Left lung (tissue), 10 donors: Measurements from ENCODE around the gene KIF6. TPM values are rescaled to one million over a fixed set of nuclear protein-coding genes. Genes with fewer than 3 reads are reported as not detected.

ENCODE experiments used
- ATAC-seq: fragments of 200-7000 bp; cut with Tn5 transposase; one replicate; pipeline ENCODE4 v1.9.1; 2020; ENCODE audit warnings: moderate library complexity
- DNase-seq, 4 donors: peaks; one replicate each; pipeline ENCODE4 v3.0.0-alpha.2; 2013 to 2020
- H3K27ac ChIP-seq, 2 donors: fragments of 200-600 bp; sonication (generic) in 1 of 2; one replicate each; pipeline versions ENCODE4 v1.5.0 to v1.8.0; 2020 to 2021
- H3K27me3 ChIP-seq, 2 donors: fragments of 200-600 bp; sonication (generic) in 1 of 2; one replicate each; pipeline versions ENCODE4 v1.5.0 to v1.8.0; 2020 to 2021
- H3K36me3 ChIP-seq, 2 donors: fragments of 200-600 bp; sonication (generic) in 1 of 2; one replicate each; pipeline versions ENCODE4 v1.5.0 to v1.8.0; 2020 to 2021
- H3K4me1 ChIP-seq, 2 donors: fragments of 200-600 bp; one replicate each; pipeline ENCODE4 v1.8.0; 2021
- H3K4me3 ChIP-seq, 2 donors: fragments of 200-600 bp; sonication (generic) in 1 of 2; one replicate each; pipeline versions ENCODE4 v1.5.0 to v1.8.0; 2020 to 2021; ENCODE audit warnings: mild to moderate bottlenecking in 1 of 2
- H3K9me3 ChIP-seq, 2 donors: fragments of 200-600 bp; sonication (generic) in 1 of 2; one replicate each; pipeline versions ENCODE4 v1.5.0 to v1.8.0; 2020 to 2021
- intact Hi-C, 2 donors: fragments of 100-400 bp; cut with DNase I; formaldehyde crosslinking; loops; one replicate each; pipeline versions ENCODE4 v1.11.2 to v1.14.2; 2022
- polyA plus RNA-seq, 6 donors: library from polyadenylated mRNA; unstranded; fragments of 120-200 nt; gene quantifications; one replicate each; pipeline ENCODE4 v1.2.1, GENCODE V29; 2013; ENCODE audit not compliant: insufficient read length in 6 of 6
- total RNA-seq, 2 donors: library from RNA; stranded (reverse); fragmentation: NEBNext Ultra II Directional; extraction: Animal tissue kit (Norgen Biotek cat#: 25700); gene quantifications; one replicate each; pipeline ENCODE4 v1.2.1, GENCODE V29; 2021
- TF ChIP-seq, protein P1 (sequence below), 2 donors: fragments of 200-600 bp; sonication (generic) in 1 of 2; IDR thresholded peaks; one replicate each; pipeline versions ENCODE4 v1.5.0 to v1.8.0; 2021; ENCODE audit warnings: antibody characterized with exemption in 2 of 2
- donor health status: DM: no; HTN: yes; CAD: no.
- donor health status: DM: no; HTN: no; CAD: no.

The KIF6 gene
- total and polyA plus RNA-seq, 8 donors, result 0.93 to 4.4 (median 2.8) TPM

- no peak overlapping the region for H3K4me3 ChIP-seq
These were observed 54.7 kb downstream of the KIF6 start for GRCh38 chr6:39670519-39670918.

DNA sequence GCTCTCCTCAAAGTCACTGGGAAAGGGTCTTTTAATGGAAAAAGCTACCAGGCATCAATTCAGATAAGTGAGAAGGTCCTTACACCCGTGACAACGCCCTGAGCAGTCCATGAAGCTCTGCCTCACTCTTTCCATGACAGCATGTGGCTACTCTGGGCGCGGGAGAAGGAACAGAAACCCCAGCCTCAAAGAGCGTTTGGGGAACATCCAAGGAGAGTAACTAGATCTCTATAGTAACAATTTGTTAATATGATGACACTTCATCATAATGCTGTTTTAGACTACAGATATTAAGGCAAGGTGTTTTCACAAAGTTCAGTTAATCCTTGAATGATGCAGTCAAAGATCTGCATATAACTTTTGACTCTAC is 55.2 kb downstream of the KIF6 start:
- DNase-seq (no peak), ATAC-seq (no peak)
- TF ChIP-seq, protein P1, sequence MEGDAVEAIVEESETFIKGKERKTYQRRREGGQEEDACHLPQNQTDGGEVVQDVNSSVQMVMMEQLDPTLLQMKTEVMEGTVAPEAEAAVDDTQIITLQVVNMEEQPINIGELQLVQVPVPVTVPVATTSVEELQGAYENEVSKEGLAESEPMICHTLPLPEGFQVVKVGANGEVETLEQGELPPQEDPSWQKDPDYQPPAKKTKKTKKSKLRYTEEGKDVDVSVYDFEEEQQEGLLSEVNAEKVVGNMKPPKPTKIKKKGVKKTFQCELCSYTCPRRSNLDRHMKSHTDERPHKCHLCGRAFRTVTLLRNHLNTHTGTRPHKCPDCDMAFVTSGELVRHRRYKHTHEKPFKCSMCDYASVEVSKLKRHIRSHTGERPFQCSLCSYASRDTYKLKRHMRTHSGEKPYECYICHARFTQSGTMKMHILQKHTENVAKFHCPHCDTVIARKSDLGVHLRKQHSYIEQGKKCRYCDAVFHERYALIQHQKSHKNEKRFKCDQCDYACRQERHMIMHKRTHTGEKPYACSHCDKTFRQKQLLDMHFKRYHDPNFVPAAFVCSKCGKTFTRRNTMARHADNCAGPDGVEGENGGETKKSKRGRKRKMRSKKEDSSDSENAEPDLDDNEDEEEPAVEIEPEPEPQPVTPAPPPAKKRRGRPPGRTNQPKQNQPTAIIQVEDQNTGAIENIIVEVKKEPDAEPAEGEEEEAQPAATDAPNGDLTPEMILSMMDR (IDR thresholded peaks at IDR 0.05), result no peak
- H3K9me3 ChIP-seq, result peaks cover 0 to 4% of the 10 kb centered on the region in 2 donors
- no peak overlapping the region for H3K27ac ChIP-seq
- intact Hi-C loops, result no loop called here
- H3K27me3 ChIP-seq, result no peaks in the 10 kb centered on the region
- H3K4me1 ChIP-seq, result no peaks in the 10 kb centered on the region
- H3K36me3 ChIP-seq, result no peaks in the 10 kb centered on the region
- H3K4me3 ChIP-seq, result no peak overlapping the region

More at GRCh38 chr6:39670519-39670918, 54.7 kb downstream of the KIF6 start:
- Histone ChIP-seq H3K4me1 (no peaks in the 10 kb centered on the region), H3K27me3 (no peaks in the 10 kb centered on the region), H3K27ac (no peak overlapping the region), H3K36me3 (no peaks in the 10 kb centered on the region), H3K9me3 (peaks cover 0 to 4% of the 10 kb centered on the region in 2 donors)
- intact Hi-C loops, result no loop called here
- no peak for ATAC-seq
- TF ChIP-seq, protein P1 (IDR thresholded peaks at IDR 0.05), result no peak
- DNase-seq, result no peak

DNA sequence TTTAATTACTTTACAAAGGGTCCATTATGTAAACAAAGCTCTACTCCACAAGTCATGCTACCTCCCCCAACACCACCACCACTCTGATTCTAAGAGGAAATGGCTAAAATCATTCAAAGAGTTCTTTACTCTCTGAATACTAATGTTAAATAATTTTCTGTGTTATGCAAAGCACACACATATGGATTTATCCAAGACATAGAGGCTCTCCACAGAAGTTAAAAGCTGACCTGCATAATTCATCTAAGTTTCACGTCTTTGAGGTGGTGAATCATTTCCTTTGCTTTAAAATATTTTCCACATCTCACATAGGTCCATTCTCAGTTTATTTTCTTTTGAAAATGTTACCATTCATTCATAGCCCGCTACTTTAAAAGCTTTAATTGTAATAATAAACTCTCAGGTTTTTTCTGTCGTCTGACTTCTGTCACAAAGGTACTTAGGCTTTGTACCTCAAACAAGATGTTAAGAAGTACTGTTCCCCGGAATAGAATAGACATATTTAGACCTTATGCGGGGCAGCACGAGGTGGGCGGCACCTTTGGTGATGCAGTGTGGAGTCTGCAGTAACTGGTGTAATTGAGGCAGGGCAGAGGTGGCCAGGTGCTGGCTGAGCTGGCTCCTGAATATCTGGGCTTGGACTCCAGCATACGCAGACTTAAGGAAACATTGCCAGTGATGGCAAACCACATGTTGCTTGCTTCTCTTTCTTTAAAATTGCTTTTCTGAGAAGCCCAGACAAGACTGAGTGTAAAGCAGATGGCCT is 55.8 kb downstream of the KIF6 start:
- ATAC-seq (no peak), DNase-seq (no peak)
- H3K27me3 ChIP-seq, result no peaks in the 10 kb centered on the region
- TF ChIP-seq, protein P1 (IDR thresholded peaks at IDR 0.05), result no peak
- H3K4me1 ChIP-seq, result no peaks in the 10 kb centered on the region
- intact Hi-C loops, result no loop called here
- no peak overlapping the region for H3K27ac ChIP-seq
- no peak overlapping the region for H3K4me3 ChIP-seq
- peaks cover 0 to 4% of the 10 kb centered on the region in 2 donors for H3K9me3 ChIP-seq
- no peaks in the 10 kb centered on the region for H3K36me3 ChIP-seq

DNA sequence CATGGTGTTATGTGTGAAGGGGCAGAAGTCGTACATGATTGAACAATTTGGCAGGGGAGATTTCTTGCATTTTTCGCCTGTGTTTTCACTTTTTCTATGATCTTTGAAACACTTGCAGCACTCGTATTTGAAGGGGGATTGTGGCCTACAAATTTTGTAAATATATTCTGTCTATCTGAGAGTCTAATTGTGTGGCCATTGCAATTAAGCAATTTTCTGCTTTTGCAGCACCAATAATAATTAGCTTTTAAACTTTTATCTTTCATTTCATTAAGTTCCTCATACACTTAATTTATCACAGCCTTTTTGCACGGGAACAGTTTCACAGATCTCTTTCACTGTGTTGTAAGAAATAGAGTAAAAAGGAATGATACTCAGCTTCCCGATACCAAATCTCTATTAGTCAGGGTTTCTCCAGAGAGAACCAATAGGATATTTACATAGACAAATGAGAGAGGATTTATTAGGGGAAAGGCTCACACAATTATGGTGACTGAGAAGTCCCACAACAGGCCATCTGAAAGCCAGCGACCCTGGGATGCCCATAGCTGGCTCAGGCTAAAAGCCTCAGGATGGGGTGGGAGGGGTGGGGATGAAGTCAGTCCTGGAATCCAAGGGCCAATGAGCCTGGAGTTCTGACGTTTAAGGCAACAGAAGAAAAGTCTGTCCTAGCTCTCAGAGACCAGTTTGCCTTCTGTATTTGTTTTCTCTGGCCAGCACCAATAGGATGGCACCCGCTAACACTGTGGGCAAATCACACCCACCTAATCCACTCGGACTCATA is 58.3 kb downstream of the KIF6 start:
- no peak for DNase-seq
- Histone ChIP-seq H3K27me3 (no peaks in the 10 kb centered on the region), H3K9me3 (no peaks in the 10 kb centered on the region), H3K27ac (no peak overlapping the region), H3K4me1 (no peaks in the 10 kb centered on the region), H3K4me3 (no peak overlapping the region), H3K36me3 (no peaks in the 10 kb centered on the region)
- TF ChIP-seq, protein P1 (IDR thresholded peaks at IDR 0.05), result no peak
- intact Hi-C loops, result no loop called here
- no peak for ATAC-seq

DNA sequence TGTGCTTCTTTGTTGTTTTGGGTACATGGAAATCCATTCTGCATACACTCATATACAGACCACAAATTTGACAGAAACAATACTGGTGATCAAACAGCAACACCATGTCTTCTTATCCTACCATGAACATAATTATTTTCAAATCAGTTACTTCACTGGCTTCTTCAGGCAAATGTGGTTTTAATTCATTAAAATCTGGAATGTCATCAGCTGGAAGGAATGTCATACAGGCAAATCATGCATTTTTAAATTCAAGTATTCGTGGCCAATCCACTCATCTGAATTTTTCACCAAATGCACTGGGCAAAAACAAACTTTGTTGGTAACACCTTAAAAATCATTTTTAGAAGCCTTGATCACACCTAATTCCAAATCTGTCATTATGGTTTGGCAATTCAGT is 59.3 kb downstream of the KIF6 start:
- DNase-seq, result no peak

More for the DNA sequence above, 59.3 kb downstream of the KIF6 start:
- Histone ChIP-seq H3K27ac (no peak overlapping the region), H3K4me3 (no peak overlapping the region), H3K9me3 (no peaks in the 10 kb centered on the region), H3K4me1 (no peaks in the 10 kb centered on the region), H3K27me3 (peaks cover 0 to 4% of the 10 kb centered on the region in 2 donors), H3K36me3 (no peaks in the 10 kb centered on the region)
- intact Hi-C loops, result no loop called here
- ATAC-seq, result no peak
- TF ChIP-seq, protein P1 (IDR thresholded peaks at IDR 0.05), result no peak
